A673 (cell line): ENCODE results near the gene METTL22. TPM values are rescaled to one million over a fixed set of nuclear protein-coding genes. Genes with fewer than 3 reads are reported as not detected.
A peak's percentile ranks its signal among the peaks of the same experiment; 100 is the strongest.

Source experiments
- BruUV-seq: library from RNA; stranded (reverse); fragments of 400-500 nt; replicated peaks from 2 replicates; lab custom pipeline; 2021; lab: Mats Ljungman, UMichigan
- CTCF ChIA-PET: fragments of 300-600 bp; sonication (Branson Sonifier 250); formaldehyde crosslinking; loops from one replicate; lab custom pipeline; 2022; ENCODE audit warnings: antibody characterized with exemption; lab: Charles Lee
- POLR2A ChIA-PET: fragments of 300-600 bp; sonication (Branson Sonifier 250); formaldehyde crosslinking; loops from one replicate; lab custom pipeline; 2022; ENCODE audit warnings: antibody characterized with exemption; ENCODE audit not compliant: low non-redundant PET; lab: Charles Lee
- DNase-seq: peaks from one replicate; pipeline ENCODE4 v3.0.0-alpha.2; 2015; ENCODE audit warnings: low spot score
- H3K27ac ChIP-seq: fragments of 200-600 bp; sonication (generic); 2 replicates; pipeline ENCODE4 v1.5.1; 2016; ENCODE audit warnings: mixed run types, low read depth, mild to moderate bottlenecking, mixed read lengths, antibody characterized with exemption, low read length; ENCODE audit not compliant: poor library complexity, severe bottlenecking
- H3K27me3 ChIP-seq: fragments of 200-600 bp; sonication (generic); replicated peaks from 2 replicates; pipeline ENCODE4 v1.6.1; 2017; ENCODE audit warnings: mixed run types, low read depth, mild to moderate bottlenecking, mixed read lengths, antibody characterized with exemption, low read length; ENCODE audit not compliant: insufficient read depth, poor library complexity
- H3K36me3 ChIP-seq: fragments of 200-600 bp; sonication (generic); 2 replicates; pipeline ENCODE4 v1.6.1; 2016; ENCODE audit warnings: mixed run types, mild to moderate bottlenecking, mixed read lengths, antibody characterized with exemption, low read length; ENCODE audit not compliant: insufficient read depth, poor library complexity, severe bottlenecking
- H3K4me1 ChIP-seq: fragments of 200-600 bp; sonication (generic); 2 replicates; pipeline ENCODE4 v1.6.1; 2017; ENCODE audit warnings: mixed run types, mild to moderate bottlenecking, mixed read lengths, antibody characterized with exemption, low read length; ENCODE audit not compliant: insufficient read depth, poor library complexity, severe bottlenecking
- H3K4me3 ChIP-seq: fragments of 200-600 bp; sonication (generic); 2 replicates; pipeline ENCODE4 v1.5.1; 2016; ENCODE audit warnings: low read depth, mixed run types, mild to moderate bottlenecking, mixed read lengths, low read length; ENCODE audit not compliant: poor library complexity, severe bottlenecking
- H3K9me3 ChIP-seq: fragments of 200-600 bp; sonication (generic); 2 replicates; pipeline ENCODE4 v1.6.1; 2016; ENCODE audit warnings: mixed run types, low read depth, mild to moderate bottlenecking, mixed read lengths, antibody characterized with exemption, low read length; ENCODE audit not compliant: poor library complexity, severe bottlenecking
- EZH2 ChIP-seq: fragments of 200-600 bp; sonication (generic); IDR thresholded peaks from 2 replicates; pipeline ENCODE4 v1.6.1; 2017; ENCODE audit warnings: borderline replicate concordance, low read depth, mild to moderate bottlenecking, mixed read lengths, antibody characterized with exemption, low read length; ENCODE audit not compliant: poor library complexity, severe bottlenecking
- intact Hi-C: fragments of 100-400 bp; cut with micrococcal nuclease; formaldehyde crosslinking; loops from one replicate; pipeline ENCODE4 v1.10.0; 2022; ENCODE audit not compliant: unreplicated experiment
- total RNA-seq: library from RNA; stranded (reverse); gene quantifications from 2 replicates; pipeline ENCODE4 v1.2.3, GENCODE V29; 2021
- TF ChIP-seq, protein P1 (sequence below): fragments of 300-800, 200-600 bp; sonication (generic); conservative IDR thresholded peaks from 2 replicates; pipeline ENCODE4 v1.5.1; 2017; ENCODE audit warnings: low read depth, mild to moderate bottlenecking, antibody characterized with exemption, low read length, moderate library complexity, mixed read lengths

Gene METTL22
- total RNA-seq, 1 experiment from 2014 or later = 91.2 TPM

GRCh38 chr16:8585857-8586256, 35.6 kb upstream of the METTL22 start:
- ChIA-PET CTCF (no interaction called here), POLR2A (interaction anchor here (0.6 kb wide), 1 partner anchor 11 kb away, joined by 3 read pairs; no protein-coding TSS in a partner anchor)
- H3K27me3 ChIP-seq = no peaks in the 10 kb centered on the region
- no peak overlapping the region for H3K27ac ChIP-seq
- peaks cover 44% of the 10 kb centered on the region for H3K9me3 ChIP-seq
- peaks cover 99% of the 10 kb centered on the region for H3K36me3 ChIP-seq
- peak; percentile 30 for DNase-seq
- TF ChIP-seq, protein P1, sequence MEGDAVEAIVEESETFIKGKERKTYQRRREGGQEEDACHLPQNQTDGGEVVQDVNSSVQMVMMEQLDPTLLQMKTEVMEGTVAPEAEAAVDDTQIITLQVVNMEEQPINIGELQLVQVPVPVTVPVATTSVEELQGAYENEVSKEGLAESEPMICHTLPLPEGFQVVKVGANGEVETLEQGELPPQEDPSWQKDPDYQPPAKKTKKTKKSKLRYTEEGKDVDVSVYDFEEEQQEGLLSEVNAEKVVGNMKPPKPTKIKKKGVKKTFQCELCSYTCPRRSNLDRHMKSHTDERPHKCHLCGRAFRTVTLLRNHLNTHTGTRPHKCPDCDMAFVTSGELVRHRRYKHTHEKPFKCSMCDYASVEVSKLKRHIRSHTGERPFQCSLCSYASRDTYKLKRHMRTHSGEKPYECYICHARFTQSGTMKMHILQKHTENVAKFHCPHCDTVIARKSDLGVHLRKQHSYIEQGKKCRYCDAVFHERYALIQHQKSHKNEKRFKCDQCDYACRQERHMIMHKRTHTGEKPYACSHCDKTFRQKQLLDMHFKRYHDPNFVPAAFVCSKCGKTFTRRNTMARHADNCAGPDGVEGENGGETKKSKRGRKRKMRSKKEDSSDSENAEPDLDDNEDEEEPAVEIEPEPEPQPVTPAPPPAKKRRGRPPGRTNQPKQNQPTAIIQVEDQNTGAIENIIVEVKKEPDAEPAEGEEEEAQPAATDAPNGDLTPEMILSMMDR = no peak
- no peak for TF ChIP-seq EZH2
- peaks cover 21% of the 10 kb centered on the region for H3K4me1 ChIP-seq
- no TSS peak for BruUV-seq
- no peak overlapping the region for H3K4me3 ChIP-seq
- intact Hi-C loops = no loop called here

- Histone ChIP-seq H3K4me1 (peaks cover 12% of the 10 kb centered on the region), H3K36me3 (peaks cover 99% of the 10 kb centered on the region), H3K27me3 (no peaks in the 10 kb centered on the region), H3K27ac (no peak overlapping the region), H3K9me3 (peaks cover 36% of the 10 kb centered on the region), H3K4me3 (no peak overlapping the region)
- intact Hi-C loops = no loop called here
- TF ChIP-seq, protein P1 = no peak
- no peak for TF ChIP-seq EZH2
- BruUV-seq = no TSS peak
- peak; percentile 5 for DNase-seq
- ChIA-PET POLR2A (no interaction called here), CTCF (no interaction called here)
Observed at GRCh38 chr16:8587065-8587464, 34.4 kb upstream of the METTL22 start.

DNA sequence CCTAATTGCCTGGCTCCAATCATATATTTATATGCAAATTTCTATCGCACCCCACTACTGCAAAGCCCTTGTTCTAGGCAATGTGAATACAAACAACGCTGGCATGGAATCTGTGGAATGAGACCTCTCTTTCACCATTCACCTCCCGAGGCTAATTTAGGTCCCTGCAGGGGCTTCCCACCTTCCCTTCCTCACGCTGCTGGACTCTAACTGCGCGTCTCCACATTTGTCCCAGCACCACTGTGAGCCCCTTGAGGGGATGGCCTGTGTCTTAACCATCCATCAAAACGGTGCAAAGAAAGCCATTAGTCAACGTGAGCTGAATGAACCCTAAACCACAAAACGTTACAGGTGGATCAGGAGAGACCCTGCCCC, 32.8 kb upstream of the METTL22 start:
- no peak overlapping the region for H3K4me3 ChIP-seq
- DNase-seq = peak; percentile 4
- TF ChIP-seq, protein P1 = no peak
- TF ChIP-seq EZH2 = no peak
- peaks cover 3% of the 10 kb centered on the region for H3K4me1 ChIP-seq
- H3K27me3 ChIP-seq = no peaks in the 10 kb centered on the region
- H3K9me3 ChIP-seq = peaks cover 28% of the 10 kb centered on the region
- POLR2A ChIA-PET = no interaction called here
- intact Hi-C loops = no loop called here
- CTCF ChIA-PET = no interaction called here
- no TSS peak for BruUV-seq
- H3K36me3 ChIP-seq = peaks cover 98% of the 10 kb centered on the region
- H3K27ac ChIP-seq = peak overlapping the region; percentile 22
